NCI-H2107 (cell line): ENCODE measurements around the gene IER3IP1.
"Not testable (repeated sequence)": the region's sequence is repeated elsewhere in the genome, so short reads cannot be mapped to it uniquely, and the experiment has no call there.

Experiments
- DNase-seq: peaks from one replicate; lab custom pipeline; 2025; lab: John Stamatoyannopoulos, UW

IER3IP1 gene, protein sequence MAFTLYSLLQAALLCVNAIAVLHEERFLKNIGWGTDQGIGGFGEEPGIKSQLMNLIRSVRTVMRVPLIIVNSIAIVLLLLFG

DNA sequence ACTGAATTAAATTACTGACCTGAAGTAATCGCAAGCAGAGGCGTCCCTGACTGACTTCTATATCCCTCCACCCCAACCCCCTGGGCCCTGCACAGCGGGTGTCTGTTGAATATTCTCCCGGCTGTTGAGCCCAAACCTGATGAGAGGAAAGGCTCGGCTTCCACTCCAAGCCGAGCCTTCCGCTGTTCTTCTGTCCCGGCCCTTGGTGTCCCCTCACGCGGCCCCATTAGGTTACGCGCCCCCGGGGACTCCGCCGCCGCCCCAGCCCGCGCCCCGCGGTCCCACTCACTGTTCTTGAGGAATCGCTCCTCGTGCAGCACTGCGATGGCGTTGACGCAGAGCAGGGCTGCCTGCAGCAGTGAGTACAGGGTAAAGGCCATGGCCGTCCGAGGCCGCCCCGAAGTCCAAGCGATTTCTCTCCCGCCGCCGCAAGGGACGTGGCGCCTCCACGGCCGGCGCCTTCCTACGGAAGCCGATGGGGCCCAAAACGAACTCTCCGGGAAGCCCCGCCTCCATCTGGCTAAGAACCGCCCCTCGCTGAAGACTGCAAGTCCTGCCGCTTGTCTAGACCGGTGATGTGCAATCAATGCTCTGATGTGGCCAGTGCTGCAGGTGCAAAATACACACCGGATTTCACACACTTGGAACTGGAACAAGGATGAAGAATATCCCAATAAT lies at the start of gene IER3IP1:
TSS of gene IER3IP1 (minus strand) at position 467 of the 678 bp plus-strand sequence. CDS start at position 380, 87 bp downstream.
- peak; percentile 84 for DNase-seq

DNA sequence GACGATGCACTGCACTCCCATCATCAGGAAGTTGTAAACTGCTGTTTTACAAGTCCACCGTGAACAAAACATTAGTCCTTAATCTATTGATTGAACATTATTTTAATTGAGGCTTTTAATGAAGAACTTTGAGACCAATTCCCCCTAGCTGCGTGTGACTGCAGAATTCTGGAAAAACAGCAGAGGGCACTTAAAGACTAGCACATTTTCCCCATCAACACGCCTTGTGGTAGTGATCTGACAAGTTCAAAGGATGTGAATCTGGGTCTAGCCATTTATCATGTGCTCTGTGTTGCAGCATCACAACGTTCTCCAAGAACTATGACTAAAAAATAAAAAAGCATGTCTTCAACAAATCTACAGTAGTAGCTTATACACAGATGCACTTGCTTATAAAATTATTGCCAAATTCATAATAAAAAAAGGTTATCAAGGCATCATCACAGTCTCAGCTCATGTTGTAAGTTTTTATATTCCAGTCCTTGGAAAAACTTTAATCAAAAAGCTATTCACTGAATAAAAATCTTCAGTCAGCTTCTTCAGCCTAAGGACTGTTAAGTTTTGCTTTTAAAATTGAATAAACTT lies 39.5 kb upstream of the IER3IP1 start:
- DNase-seq: peak; percentile 27

DNA sequence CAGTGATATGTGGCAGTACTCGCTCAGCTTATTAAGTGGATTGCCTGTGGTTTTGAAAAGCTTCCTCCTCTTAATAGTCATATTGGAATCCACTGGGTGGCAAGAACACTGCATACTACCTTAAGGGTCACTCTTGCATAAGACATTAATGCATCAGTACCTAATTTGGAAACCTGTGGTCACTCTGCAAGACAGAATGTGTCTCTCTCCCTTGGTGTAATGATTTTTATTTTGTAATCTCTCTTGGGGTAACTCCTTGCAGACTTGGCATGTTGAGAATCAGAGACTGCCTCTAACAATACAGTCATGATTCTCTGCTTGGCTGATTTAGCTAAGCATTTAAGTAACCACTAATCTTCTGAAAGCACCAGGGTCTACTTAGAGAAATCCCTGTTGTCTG lies 33.0 kb upstream of the IER3IP1 start:
- no peak for DNase-seq

DNA sequence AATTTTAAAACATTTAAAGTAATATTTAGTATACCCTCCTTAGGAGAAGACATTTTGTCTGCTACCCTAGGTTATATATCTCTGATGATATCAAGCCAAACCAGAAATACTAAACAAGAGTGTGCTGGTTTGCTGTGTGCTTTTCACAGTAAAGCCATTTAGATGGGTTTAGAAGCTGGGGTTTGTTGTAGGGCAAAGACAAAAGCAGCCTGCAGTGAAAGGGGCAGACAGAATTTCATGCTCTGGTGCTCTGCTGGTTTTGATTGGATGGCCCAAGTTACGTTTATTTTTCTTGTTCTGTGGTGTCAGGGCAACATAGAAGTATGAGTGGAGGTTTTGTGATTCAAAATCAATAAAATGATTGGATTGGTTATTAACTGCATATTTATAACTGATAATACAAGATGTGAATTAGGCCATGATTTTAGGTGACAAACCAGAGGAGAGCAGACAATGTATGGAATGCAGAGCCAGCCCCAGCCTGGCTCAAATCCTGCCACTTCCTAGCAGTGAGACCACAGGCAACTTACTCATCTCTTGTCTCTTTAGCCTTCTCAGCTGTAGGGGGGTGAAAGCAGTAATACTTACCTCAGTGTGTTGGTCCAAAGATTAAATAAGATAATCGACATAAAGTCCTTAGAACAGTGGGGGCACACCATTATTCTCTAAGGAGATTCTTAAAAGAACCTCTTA lies 30.9 kb upstream of the IER3IP1 start:
- no peak for DNase-seq

DNA sequence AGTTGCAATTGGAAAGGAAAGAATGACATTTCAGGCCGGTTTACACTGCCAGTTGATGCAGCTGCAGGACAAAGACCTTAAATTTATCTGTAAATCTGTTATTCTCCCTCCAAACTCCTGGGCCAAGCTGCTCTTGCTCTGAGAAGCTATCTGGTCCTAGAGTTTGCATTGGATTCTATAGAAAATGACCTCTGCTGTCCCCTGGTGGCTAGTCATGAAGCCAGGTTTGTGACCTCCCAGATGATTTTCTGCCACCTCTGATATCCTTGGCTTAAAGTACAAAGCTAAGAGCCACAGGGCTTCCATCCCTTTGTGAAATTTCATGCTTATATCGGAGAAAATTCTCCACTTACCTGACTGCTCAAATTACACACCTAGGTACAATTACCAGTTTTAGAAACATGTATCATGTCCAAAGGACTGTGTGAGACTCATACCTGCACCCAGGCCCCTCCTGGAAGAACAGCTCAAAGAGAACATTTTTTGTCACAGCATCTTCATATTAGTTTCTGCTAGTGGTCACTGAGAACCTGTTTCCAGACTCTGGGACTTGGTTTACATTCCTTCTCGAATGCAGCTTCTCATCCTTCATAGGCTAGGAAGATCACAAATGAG lies 28.9 kb upstream of the IER3IP1 start:
- DNase-seq: peak; percentile 46

DNA sequence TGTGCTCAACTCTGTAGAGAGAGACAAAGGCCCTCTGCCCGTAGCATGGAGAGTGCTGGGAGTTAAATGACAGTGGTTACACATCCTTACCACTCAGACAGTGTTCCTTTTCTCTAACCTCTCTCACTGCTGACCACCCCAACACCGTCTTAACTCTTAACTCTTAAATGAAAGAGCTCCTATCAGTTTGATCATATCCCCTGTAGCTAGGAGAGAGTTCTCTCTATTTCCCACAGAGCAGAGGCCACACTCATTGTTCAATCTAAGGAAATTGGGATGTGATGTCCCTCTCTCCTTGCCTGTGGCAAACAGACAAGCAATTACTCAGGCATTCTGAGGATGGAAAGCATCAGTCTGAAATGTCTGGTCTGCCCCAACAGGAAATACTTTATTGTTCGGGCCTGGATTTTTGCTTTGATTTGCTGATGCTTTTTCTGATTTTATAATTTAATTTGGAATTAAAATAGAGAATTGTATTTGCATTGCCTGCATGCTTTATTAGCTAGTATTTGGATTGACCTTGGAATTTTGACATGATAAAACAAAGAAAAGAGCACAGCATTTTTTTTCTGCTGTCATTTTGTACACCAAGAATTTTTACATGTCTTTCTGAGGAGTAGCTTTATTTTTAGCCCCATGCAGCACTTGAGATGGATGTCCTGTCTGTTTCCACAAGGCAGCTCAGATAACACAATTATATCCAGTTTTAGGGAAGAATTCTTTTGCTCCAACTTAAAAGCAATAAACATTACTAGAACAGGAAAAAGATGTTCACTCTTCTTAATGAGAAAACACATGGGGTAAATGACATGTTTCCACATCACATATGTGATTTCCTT lies 27.7 kb upstream of the IER3IP1 start:
- no peak for DNase-seq

DNA sequence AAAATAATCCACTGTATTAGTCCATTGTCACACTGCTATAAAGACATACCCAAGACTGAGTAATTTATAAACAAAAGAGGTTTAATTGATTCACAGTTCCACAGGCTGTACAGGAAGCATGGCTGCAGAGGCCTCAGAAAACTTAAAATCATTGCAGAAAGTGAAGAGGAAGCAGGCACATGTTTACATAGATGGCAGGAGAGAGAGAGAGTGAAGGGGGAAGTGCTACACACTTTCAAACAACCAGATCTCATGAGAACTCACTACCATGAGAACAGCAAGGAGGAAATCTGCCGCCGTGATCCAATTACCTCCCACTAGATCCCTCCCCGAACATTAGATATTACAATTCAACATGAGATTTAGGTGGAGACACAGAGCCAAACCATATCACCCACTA lies 19.8 kb upstream of the IER3IP1 start:
- DNase-seq: not testable (repeated sequence)

DNA sequence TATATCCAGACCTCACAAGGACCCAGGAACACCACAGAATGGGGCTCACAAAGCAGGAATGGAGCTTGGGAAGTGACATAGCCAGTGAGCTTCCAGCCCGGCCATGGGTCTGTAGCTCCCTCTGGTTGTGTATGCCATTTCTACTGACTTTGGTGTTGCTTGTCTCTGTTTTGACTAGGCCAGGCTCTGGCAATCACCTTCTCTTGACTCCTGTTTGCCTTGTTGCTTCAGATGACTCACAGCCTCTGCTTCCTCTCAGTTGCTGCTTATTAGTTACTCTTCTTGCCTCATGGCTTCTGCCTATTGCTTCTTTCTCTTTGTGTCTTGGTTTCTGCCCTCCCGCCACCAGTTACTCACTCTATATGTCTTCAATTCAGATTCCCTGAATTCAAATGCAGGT lies 15.8 kb upstream of the IER3IP1 start:
- DNase-seq: no peak

DNA sequence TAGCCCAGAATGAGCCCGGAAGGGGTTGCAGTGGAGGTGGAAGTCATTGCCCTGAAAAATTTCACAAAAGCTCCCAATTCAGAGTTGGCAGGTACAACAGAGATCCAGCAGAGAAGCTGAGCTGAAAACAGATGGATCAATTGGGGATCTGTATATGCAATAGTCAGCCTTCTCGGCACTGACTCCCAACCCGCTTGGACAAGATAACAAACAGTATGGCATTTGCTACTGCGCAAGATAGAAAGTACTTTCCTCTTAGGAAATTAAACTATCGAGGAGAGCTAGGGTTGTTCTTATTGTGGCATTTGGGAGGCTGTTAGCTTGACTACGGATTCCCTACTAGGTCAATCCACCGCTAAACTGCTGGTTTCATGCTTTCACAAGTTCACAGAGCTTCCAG lies 11.6 kb upstream of the IER3IP1 start:
- DNase-seq: no peak

DNA sequence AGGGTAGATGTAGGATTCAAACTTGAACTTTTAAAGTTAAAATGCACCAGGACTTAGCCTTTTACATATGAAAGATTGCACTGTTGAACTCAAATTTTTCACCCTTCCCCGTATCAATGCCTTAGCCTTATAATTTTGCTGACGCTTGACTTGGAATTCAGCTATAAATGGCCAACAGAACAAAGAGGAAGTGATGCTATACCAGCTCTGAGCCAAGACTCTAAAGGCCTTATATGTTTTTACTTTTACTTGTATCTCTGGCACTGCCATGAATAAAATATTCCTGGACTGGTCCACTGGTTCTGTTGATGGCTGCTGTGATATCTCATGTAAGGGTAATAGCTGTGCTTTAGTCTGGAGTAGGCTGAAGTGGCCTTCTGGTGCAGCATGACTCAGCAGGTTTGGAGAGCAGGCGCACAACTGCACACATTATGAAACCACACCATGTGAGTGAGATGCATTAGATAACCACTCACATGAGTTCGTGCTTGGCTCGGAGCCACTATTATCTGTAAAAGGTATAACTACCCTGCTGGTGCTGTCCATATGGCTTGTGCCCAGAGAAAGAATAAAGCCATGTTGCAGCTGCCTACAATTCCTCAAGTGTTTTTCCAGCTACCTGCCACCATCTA lies 8.4 kb upstream of the IER3IP1 start:
- DNase-seq: no peak

DNA sequence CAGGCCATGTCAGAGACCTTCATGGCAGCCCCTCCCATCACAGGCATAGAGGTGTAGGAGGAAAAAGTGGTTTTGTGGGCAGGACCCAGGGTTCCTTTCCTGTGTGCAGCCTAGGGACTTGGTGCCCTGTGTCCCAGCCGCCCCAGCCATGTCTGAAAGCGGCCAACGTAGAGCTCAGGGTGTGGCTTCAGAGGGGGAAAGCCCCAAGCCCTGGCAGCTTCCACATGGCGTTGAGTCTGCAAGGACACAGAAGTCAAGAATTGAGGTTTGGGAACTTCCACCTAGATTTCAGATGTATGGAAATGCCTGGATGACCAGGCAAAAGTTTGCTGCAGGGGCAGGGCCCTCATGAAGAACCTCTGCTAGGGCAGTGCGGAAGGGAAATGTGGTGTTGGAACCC lies 6.0 kb upstream of the IER3IP1 start:
- DNase-seq: not testable (repeated sequence)

DNA sequence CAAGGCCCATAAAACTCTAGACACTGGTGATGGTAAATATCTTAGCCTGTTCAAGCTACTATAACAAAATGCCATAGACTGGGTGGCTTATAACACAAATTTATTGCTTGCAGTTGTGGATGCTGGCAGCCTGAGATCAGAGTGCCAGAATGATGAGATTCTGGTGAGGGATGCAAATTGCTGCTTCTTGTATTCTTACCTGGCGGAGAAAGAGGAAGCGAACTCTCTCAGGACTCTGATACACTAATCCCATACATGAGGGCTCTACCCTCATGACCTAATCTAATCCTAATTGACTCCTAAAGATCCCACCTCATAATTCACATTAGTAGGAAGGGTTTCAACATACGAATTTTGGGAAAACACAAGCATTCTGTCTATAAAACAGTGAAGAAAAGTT lies 4.6 kb upstream of the IER3IP1 start:
- DNase-seq: no peak

DNA sequence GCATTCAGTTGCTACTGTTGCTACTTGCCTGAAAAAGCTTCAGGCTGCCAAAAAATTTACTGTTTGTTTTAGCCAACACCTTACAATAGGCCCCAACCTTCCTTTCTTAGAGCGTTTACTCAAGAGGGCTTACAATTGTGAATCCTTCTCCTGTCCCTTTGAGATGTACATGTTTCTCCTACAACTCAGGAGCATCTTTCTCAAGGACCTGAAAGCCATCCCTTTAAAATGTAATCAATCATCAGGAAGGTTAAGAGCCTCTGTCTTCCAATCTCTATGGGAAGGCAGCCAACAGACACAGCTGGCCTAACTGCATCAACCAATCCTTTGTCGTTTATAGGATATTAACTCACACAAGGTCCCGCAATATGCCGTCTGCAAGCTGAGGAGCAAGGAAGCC lies 3.4 kb upstream of the IER3IP1 start:
- DNase-seq: no peak

DNA sequence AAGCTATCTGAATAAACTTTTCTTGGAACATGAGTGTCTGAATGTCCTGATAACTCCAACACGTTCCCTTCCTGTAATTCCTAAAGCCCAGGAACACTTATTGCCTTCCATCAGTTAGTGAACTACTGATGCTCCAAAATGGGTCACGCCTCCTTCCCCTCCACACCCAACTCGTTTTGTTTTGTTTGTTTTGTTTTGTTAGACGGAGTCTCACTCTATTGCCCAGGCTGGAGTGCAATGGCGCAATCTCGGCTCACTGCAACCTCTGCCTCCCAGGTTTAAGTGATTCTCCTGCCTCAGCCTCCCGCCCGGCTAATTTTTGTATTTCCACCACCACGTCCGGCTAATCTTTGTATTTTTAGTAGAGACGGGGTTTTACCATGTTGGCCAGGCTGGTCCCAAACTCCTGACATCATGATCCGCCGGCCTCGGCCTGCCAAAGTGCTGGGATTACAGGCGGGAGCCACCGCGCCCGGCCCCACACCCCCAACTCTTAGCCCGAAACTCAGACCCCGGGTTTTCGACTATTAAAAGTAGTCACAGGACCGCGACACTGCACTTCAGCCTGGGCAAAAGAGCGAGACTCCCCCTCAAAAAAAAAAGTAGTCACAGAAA lies 774 bp downstream of the IER3IP1 start:
- DNase-seq: no peak

DNA sequence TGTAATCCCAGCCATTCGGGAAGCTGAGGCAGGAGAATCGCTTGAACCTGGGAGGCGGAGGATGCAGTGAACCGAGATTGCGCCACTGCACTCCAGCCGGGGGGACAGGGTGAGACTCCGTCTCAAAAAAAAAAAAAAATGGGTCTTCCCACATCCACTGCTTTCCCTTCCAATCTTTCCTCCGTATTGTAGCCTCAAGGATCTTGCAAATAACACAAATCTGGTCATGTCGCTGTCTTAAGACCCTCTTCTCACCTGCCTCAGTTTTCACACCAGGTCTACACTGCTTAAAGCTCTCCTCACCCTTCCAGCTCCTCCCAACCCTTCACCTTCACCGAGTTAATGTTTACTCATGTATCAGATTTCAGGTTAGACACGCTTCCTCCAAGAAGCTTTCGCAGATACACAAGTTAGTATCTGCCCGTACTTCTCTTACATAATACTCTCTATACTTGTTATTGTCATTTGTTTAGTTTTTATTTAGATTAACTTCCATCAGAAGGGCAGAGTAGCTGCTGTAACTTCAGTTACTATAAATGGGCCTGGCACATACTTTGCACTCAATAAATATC lies 1.5 kb downstream of the IER3IP1 start:
- DNase-seq: no peak

DNA sequence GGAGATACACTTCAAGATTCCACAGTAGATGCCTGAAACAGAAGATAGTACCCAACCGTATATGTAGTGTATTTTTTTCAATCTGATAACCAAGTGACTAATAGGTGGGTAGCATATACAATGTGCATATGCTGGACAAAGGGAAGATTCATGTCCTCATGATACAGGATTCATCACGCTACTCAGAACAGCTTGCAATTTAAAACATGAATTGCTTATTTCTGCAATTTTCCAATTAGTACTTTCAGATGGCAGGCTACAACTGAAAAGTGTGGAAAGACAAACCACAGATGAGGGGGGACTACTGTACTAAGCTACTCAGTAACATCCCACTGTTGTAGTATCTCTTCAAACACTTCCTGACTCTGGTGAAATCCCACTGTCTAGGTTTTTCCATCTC lies 3.7 kb downstream of the IER3IP1 start:
- DNase-seq: no peak

DNA sequence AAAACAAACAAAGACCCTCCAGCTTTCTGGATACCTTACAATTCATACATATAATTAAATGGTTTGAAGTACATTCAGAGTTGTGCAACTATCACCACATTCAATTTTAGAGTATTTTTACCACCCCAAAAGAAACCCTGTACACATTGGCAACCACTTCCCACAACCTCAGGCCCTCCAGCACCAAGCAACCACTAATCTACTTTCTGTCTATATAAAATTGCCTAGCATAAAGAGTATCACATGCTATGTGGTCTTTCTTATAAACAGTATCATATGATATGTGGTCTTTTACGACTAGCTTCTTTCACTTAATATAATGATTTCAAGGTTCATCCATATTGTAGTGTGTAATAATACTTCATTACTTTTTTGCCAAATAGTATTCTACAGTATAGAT lies 7.3 kb downstream of the IER3IP1 start:
- DNase-seq: no peak

DNA sequence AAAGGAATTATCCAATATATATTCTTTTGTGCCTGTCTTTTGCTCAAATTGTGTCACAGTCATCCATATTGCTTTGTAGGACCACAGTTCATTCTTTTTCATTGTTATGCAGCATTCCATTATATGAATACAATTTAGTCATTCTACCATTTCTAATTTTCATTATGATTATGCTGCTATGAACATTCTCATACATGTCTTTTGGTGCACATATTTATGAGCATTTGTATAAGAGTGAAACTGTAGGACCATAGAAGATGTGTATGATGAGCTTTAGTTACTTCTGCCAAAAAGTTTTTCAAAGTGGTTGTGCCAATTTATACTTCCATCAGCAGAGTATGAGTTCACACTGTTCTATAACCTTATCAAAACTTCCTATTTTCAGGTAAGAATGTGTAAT lies 7.7 kb downstream of the IER3IP1 start:
- no peak for DNase-seq

DNA sequence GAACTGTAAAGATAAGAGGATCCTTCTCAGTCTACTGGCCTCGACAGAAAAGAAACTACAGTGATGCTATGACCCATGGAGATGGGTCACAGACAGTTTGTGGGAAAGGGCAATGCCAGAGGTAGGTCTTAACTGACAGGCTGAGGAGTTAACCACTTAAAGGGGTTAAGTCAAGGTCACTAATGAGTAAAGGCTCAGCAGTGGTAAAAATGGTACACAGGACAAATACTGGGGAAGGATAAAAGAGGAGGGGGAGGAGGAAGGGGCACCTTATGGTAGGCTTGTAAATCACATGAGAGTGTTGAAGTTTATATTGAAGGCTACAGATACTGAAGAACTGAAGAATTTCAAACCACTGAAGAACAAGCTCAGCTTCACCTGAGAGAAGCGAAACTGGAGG lies 9.9 kb downstream of the IER3IP1 start:
- DNase-seq: no peak

DNA sequence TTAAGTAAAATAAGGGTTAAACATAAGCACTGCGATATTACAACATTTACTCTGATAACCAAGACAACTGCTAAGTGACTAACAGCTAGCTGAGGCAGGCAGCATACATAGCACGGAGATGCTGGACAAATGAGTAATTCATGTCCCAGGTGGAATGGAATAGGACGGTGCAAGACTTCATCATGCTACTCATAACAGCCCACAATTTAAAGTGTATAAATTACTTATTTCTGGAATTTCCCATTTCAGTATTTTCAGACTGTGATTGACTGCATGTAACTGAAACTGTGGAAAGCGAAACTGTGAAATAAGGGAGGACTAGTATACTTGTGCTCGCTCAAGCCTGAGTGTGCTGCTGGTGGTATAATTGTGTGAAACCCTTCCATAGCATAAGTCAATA lies 12.9 kb downstream of the IER3IP1 start:
- DNase-seq: no peak

DNA sequence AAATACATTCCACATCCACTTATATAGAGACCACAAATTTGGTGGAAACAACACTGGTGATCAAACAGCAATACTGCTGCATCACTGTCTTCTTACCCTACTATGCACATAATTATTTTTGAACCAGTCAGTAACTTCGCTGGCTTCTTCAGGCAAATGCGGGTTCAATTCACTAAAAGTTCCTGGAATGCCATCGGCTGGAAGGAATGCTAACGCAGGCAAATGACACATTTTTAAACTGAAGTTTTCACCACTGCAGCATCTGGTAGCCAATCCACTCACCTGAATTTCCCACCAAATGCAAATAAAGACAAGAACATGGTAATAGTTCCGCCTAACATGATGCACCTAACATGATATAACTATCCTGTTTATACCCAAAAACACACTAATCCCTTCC lies 15.9 kb downstream of the IER3IP1 start:
- DNase-seq: no peak
